RWPE2 (cell line): ENCODE data around the gene LTBP3.

Experiments used
- ATAC-seq: fragments of 200-7000 bp; cut with Tn5 transposase; 3 replicates; pipeline ENCODE4 v1.9.1; 2021; ENCODE audit warnings: low read depth
- DNase-seq: peaks from one replicate; pipeline ENCODE4 v3.0.0-alpha.2; 2020; ENCODE audit warnings: low spot score
- H3K27ac ChIP-seq: fragments of 450-650 bp; 2 replicates; pipeline ENCODE4 v1.5.1; 2017; ENCODE audit warnings: mild to moderate bottlenecking; ENCODE audit not compliant: poor library complexity, severe bottlenecking
- H3K27me3 ChIP-seq: fragments of 250-450 bp; sonication (Bioruptor Pico); 2 replicates; pipeline ENCODE4 v1.5.1; 2021; ENCODE audit warnings: mild to moderate bottlenecking, moderate library complexity; ENCODE audit not compliant: insufficient read depth, poor library complexity, severe bottlenecking
- H3K36me3 ChIP-seq: fragments of 250-450 bp; sonication (Bioruptor Pico); 2 replicates; pipeline ENCODE4 v1.5.1; 2020; ENCODE audit warnings: low read depth, mild to moderate bottlenecking, moderate library complexity
- H3K4me1 ChIP-seq: fragments of 250-450 bp; sonication (Bioruptor Pico); 2 replicates; pipeline ENCODE4 v1.5.1; 2021; ENCODE audit warnings: mild to moderate bottlenecking, moderate library complexity; ENCODE audit not compliant: insufficient read depth, poor library complexity, severe bottlenecking
- H3K4me3 ChIP-seq: fragments of 250-450 bp; sonication (Bioruptor Pico); 2 replicates; pipeline ENCODE4 v1.5.1; 2021; ENCODE audit warnings: mild to moderate bottlenecking, moderate library complexity; ENCODE audit not compliant: severe bottlenecking
- H3K9me3 ChIP-seq: fragments of 250-450 bp; sonication (Bioruptor Pico); 2 replicates; pipeline ENCODE4 v1.5.1; 2021; ENCODE audit warnings: mild to moderate bottlenecking, moderate library complexity; ENCODE audit not compliant: severe bottlenecking
- CTCF ChIP-seq: fragments of 450-650 bp; IDR thresholded peaks from one replicate; pipeline ENCODE4 v1.5.1; 2017; ENCODE audit warnings: mild to moderate bottlenecking, moderate library complexity; ENCODE audit not compliant: poor library complexity, severe bottlenecking

LTBP3 gene

DNA sequence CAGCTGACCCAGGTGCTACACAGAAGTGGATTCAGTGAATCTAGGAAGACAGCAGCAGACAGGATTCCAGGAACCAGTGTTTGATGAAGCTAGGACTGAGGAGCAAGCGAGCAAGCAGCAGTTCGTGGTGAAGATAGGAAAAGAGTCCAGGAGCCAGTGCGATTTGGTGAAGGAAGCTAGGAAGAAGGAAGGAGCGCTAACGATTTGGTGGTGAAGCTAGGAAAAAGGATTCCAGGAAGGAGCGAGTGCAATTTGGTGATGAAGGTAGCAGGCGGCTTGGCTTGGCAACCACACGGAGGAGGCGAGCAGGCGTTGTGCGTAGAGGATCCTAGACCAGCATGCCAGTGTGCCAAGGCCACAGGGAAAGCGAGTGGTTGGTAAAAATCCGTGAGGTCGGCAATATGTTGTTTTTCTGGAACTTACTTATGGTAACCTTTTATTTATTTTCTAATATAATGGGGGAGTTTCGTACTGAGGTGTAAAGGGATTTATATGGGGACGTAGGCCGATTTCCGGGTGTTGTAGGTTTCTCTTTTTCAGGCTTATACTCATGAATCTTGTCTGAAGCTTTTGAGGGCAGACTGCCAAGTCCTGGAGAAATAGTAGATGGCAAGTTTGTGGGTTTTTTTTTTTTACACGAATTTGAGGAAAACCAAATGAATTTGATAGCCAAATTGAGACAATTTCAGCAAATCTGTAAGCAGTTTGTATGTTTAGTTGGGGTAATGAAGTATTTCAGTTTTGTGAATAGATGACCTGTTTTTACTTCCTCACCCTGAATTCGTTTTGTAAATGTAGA lies 57.6 kb downstream of the LTBP3 start:
- peaks cover 67% of the 10 kb centered on the region for H3K36me3 ChIP-seq
- no peak for DNase-seq
- peak overlapping the region; percentile 70 for H3K4me3 ChIP-seq
- no peak for TF ChIP-seq CTCF
- H3K27ac ChIP-seq, result peak overlapping the region; percentile 99
- no peak for ATAC-seq
- no peaks in the 10 kb centered on the region for H3K9me3 ChIP-seq
- H3K4me1 ChIP-seq, result peaks cover 16% of the 10 kb centered on the region
- no peaks in the 10 kb centered on the region for H3K27me3 ChIP-seq

DNA sequence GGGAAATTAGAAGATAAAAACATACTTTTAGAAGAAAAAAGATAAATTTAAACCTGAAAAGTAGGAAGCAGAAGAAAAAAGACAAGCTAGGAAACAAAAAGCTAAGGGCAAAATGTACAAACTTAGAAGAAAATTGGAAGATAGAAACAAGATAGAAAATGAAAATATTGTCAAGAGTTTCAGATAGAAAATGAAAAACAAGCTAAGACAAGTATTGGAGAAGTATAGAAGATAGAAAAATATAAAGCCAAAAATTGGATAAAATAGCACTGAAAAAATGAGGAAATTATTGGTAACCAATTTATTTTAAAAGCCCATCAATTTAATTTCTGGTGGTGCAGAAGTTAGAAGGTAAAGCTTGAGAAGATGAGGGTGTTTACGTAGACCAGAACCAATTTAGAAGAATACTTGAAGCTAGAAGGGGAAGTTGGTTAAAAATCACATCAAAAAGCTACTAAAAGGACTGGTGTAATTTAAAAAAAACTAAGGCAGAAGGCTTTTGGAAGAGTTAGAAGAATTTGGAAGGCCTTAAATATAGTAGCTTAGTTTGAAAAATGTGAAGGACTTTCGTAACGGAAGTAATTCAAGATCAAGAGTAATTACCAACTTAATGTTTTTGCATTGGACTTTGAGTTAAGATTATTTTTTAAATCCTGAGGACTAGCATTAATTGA lies 58.3 kb downstream of the LTBP3 start:
- peaks cover 60% of the 10 kb centered on the region for H3K36me3 ChIP-seq
- DNase-seq (no peak), ATAC-seq (no peak)
- H3K27ac ChIP-seq, result peak overlapping the region; percentile 99
- H3K9me3 ChIP-seq, result no peaks in the 10 kb centered on the region
- H3K4me3 ChIP-seq, result peak overlapping the region; percentile 70
- TF ChIP-seq CTCF, result no peak
- peaks cover 16% of the 10 kb centered on the region for H3K4me1 ChIP-seq
- no peaks in the 10 kb centered on the region for H3K27me3 ChIP-seq

- H3K9me3 ChIP-seq, result no peaks in the 10 kb centered on the region
- ATAC-seq (no peak), DNase-seq (peak; percentile 86)
- no peak for TF ChIP-seq CTCF
- H3K27me3 ChIP-seq, result no peaks in the 10 kb centered on the region
- H3K36me3 ChIP-seq, result peaks cover 53% of the 10 kb centered on the region
- H3K4me3 ChIP-seq, result peak within 1 kb of the TSS; percentile 70
- peaks cover 22% of the 10 kb centered on the region for H3K4me1 ChIP-seq
- H3K27ac ChIP-seq, result peak within 1 kb of the TSS; percentile 99
These were observed 59.0 kb downstream of the LTBP3 start, which contains the start of gene MALAT1 for GRCh38 chr11:65498977-65499712. Gene MALAT1 (plus strand): TSS chr11:65499045.

DNA sequence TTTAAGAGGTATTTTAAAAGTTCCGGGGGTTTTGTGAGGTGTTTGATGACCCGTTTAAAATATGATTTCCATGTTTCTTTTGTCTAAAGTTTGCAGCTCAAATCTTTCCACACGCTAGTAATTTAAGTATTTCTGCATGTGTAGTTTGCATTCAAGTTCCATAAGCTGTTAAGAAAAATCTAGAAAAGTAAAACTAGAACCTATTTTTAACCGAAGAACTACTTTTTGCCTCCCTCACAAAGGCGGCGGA lies 59.5 kb downstream of the LTBP3 start:
- Histone ChIP-seq H3K4me3 (peak overlapping the region; percentile 70), H3K27ac (peak overlapping the region; percentile 99), H3K27me3 (no peaks in the 10 kb centered on the region), H3K9me3 (no peaks in the 10 kb centered on the region), H3K4me1 (peaks cover 24% of the 10 kb centered on the region), H3K36me3 (peaks cover 48% of the 10 kb centered on the region)
- TF ChIP-seq CTCF, result no peak
- no peak for DNase-seq
- no peak for ATAC-seq
